Left lung (tissue), 10 donors: ENCODE data around the gene ANO1. TPM values are rescaled to one million over a fixed set of nuclear protein-coding genes. Genes with fewer than 3 reads are reported as not detected.

Experiments used
- ATAC-seq: fragments of 200-7000 bp; cut with Tn5 transposase; one replicate; pipeline ENCODE4 v1.9.1; 2020; ENCODE audit warnings: moderate library complexity
- DNase-seq, 4 donors: peaks; one replicate each; pipeline ENCODE4 v3.0.0-alpha.2; 2013 to 2020
- H3K27ac ChIP-seq, 2 donors: fragments of 200-600 bp; sonication (generic) in 1 of 2; one replicate each; pipeline versions ENCODE4 v1.5.0 to v1.8.0; 2020 to 2021
- H3K27me3 ChIP-seq, 2 donors: fragments of 200-600 bp; sonication (generic) in 1 of 2; one replicate each; pipeline versions ENCODE4 v1.5.0 to v1.8.0; 2020 to 2021
- H3K36me3 ChIP-seq, 2 donors: fragments of 200-600 bp; sonication (generic) in 1 of 2; one replicate each; pipeline versions ENCODE4 v1.5.0 to v1.8.0; 2020 to 2021
- H3K4me1 ChIP-seq, 2 donors: fragments of 200-600 bp; one replicate each; pipeline ENCODE4 v1.8.0; 2021
- H3K4me3 ChIP-seq, 2 donors: fragments of 200-600 bp; sonication (generic) in 1 of 2; one replicate each; pipeline versions ENCODE4 v1.5.0 to v1.8.0; 2020 to 2021; ENCODE audit warnings: mild to moderate bottlenecking in 1 of 2
- H3K9me3 ChIP-seq, 2 donors: fragments of 200-600 bp; sonication (generic) in 1 of 2; one replicate each; pipeline versions ENCODE4 v1.5.0 to v1.8.0; 2020 to 2021
- intact Hi-C, 2 donors: fragments of 100-400 bp; cut with DNase I; formaldehyde crosslinking; loops; one replicate each; pipeline versions ENCODE4 v1.11.2 to v1.14.2; 2022
- polyA plus RNA-seq, 6 donors: library from polyadenylated mRNA; unstranded; fragments of 120-200 nt; gene quantifications; one replicate each; pipeline ENCODE4 v1.2.1, GENCODE V29; 2013; ENCODE audit not compliant: insufficient read length in 6 of 6
- total RNA-seq, 2 donors: library from RNA; stranded (reverse); fragmentation: NEBNext Ultra II Directional; extraction: Animal tissue kit (Norgen Biotek cat#: 25700); gene quantifications; one replicate each; pipeline ENCODE4 v1.2.1, GENCODE V29; 2021
- TF ChIP-seq, protein P1 (sequence below), 2 donors: fragments of 200-600 bp; sonication (generic) in 1 of 2; IDR thresholded peaks; one replicate each; pipeline versions ENCODE4 v1.5.0 to v1.8.0; 2021; ENCODE audit warnings: antibody characterized with exemption in 2 of 2
- donor health status: DM: no; HTN: yes; CAD: no.
- donor health status: DM: no; HTN: no; CAD: no.

Gene ANO1
- total and polyA plus RNA-seq, 8 donors = 4.9 to 13.2 (median 7.0) TPM

- peaks cover 10 to 49% of the 10 kb centered on the region in 2 donors for H3K4me1 ChIP-seq
- peak overlapping the region; percentile 94 to 99 for H3K27ac ChIP-seq
- intact Hi-C loops = no loop called here
- ATAC-seq = no peak
- H3K36me3 ChIP-seq = peaks cover 0 to 42% of the 10 kb centered on the region in 2 donors
- no peak for DNase-seq
- no peaks in the 10 kb centered on the region for H3K9me3 ChIP-seq
- TF ChIP-seq, protein P1, sequence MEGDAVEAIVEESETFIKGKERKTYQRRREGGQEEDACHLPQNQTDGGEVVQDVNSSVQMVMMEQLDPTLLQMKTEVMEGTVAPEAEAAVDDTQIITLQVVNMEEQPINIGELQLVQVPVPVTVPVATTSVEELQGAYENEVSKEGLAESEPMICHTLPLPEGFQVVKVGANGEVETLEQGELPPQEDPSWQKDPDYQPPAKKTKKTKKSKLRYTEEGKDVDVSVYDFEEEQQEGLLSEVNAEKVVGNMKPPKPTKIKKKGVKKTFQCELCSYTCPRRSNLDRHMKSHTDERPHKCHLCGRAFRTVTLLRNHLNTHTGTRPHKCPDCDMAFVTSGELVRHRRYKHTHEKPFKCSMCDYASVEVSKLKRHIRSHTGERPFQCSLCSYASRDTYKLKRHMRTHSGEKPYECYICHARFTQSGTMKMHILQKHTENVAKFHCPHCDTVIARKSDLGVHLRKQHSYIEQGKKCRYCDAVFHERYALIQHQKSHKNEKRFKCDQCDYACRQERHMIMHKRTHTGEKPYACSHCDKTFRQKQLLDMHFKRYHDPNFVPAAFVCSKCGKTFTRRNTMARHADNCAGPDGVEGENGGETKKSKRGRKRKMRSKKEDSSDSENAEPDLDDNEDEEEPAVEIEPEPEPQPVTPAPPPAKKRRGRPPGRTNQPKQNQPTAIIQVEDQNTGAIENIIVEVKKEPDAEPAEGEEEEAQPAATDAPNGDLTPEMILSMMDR (IDR thresholded peaks at IDR 0.05) = no peak
- peak overlapping the region; percentile 99 for H3K4me3 ChIP-seq
- H3K27me3 ChIP-seq = peaks cover 0 to 5% of the 10 kb centered on the region in 2 donors
Measured at GRCh38 chr11:70204466-70204799, 126.3 kb downstream of the ANO1 start.

DNA sequence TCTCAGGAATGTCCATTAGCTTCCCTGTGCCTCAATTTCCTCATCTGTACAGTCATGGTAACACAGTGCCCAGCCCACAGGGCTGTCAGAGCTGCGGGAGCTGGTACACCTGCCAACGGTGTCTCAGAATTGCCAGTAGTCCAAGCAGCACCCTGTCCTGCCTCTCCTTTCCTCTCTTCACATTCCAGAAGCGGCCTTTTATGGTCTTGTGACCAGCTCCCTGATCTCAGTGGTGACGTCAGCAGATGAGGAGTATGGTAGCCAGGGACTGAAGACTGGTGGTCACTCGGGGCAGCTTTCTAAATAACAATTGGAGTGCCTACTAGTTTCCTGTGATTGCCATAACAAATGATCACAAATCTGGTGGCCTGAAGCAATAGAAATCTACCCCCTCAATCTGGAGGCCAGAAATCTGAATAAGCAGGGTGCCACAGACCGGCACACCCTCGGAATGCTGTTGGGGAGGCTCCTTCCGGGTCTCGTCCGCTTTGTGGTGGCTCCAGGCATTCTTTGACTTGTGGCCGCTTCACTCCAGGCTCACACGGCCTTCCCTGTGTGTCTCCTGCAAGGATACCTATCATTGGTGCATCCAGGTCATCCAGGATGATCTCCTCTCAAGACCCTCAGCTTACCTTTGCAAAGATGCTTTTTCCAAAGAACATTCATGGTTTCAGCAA, 127.1 kb downstream of the ANO1 start:
- Histone ChIP-seq H3K27me3 (no peaks in the 10 kb centered on the region), H3K4me3 (peak overlapping the region in 1 of 2 donors; percentile 99), H3K27ac (peak overlapping the region in 1 of 2 donors; percentile 99), H3K9me3 (no peaks in the 10 kb centered on the region), H3K4me1 (peaks cover 10 to 49% of the 10 kb centered on the region in 2 donors), H3K36me3 (peaks cover 0 to 44% of the 10 kb centered on the region in 2 donors)
- ATAC-seq = no peak
- DNase-seq = no peak
- TF ChIP-seq, protein P1 (IDR thresholded peaks at IDR 0.05) = no peak
- intact Hi-C loops = no loop called here

GRCh38 chr11:70205766-70206165, 127.6 kb downstream of the ANO1 start:
- intact Hi-C loops = no loop called here
- Histone ChIP-seq H3K27me3 (no peaks in the 10 kb centered on the region), H3K27ac (no peak overlapping the region), H3K36me3 (peaks cover 0 to 44% of the 10 kb centered on the region in 2 donors), H3K4me3 (no peak overlapping the region), H3K4me1 (peaks cover 10 to 49% of the 10 kb centered on the region in 2 donors), H3K9me3 (no peaks in the 10 kb centered on the region)
- TF ChIP-seq, protein P1 (IDR thresholded peaks at IDR 0.05) = no peak
- DNase-seq (no peak), ATAC-seq (no peak)

GRCh38 chr11:70206226-70206981, 128.3 kb downstream of the ANO1 start:
- H3K27me3 ChIP-seq = no peaks in the 10 kb centered on the region
- H3K4me3 ChIP-seq = no peak overlapping the region
- TF ChIP-seq, protein P1 (IDR thresholded peaks at IDR 0.05) = no peak
- intact Hi-C loops = no loop called here
- peaks cover 10 to 49% of the 10 kb centered on the region in 2 donors for H3K4me1 ChIP-seq
- H3K27ac ChIP-seq = no peak overlapping the region
- ATAC-seq (no peak), DNase-seq (no peak)
- peaks cover 0 to 44% of the 10 kb centered on the region in 2 donors for H3K36me3 ChIP-seq
- no peaks in the 10 kb centered on the region for H3K9me3 ChIP-seq

- peaks cover 10 to 46% of the 10 kb centered on the region in 2 donors for H3K4me1 ChIP-seq
- intact Hi-C loops = no loop called here
- peaks cover 0 to 44% of the 10 kb centered on the region in 2 donors for H3K36me3 ChIP-seq
- no peaks in the 10 kb centered on the region for H3K9me3 ChIP-seq
- ATAC-seq (no peak), DNase-seq (no peak)
- no peaks in the 10 kb centered on the region for H3K27me3 ChIP-seq
- TF ChIP-seq, protein P1 (IDR thresholded peaks at IDR 0.05) = no peak
- H3K4me3 ChIP-seq = no peak overlapping the region
- H3K27ac ChIP-seq = no peak overlapping the region
Measured at GRCh38 chr11:70206982-70207376, 128.9 kb downstream of the ANO1 start.
